Keratinocyte (primary cell): ENCODE data around the gene NPTXR. TPM values are rescaled to one million over a fixed set of nuclear protein-coding genes. Genes with fewer than 3 reads are reported as not detected.

ENCODE experiments used
- DNase-seq: peaks from one replicate; pipeline ENCODE4 v3.0.0-alpha.2; 2011; ENCODE audit warnings: low read depth, missing footprints, low spot score
- FAIRE-seq: peaks from 2 replicates; lab custom pipeline; 2011; peaks lifted over from hg19 to GRCh38; lab: Jason Lieb, UNC
- H2AFZ ChIP-seq: 2 replicates; pipeline ENCODE4 v1.6.0; 2012; ENCODE audit warnings: low read length, control low read depth, inconsistent platforms; ENCODE audit not compliant: control insufficient read depth
- H3K27ac ChIP-seq: 2 replicates; pipeline ENCODE4 v1.5.1; 2011; ENCODE audit warnings: low read length; ENCODE audit not compliant: control insufficient read depth, insufficient read depth
- H3K27me3 ChIP-seq: 3 replicates; pipeline ENCODE4 v1.6.0; 2011; ENCODE audit warnings: low read length; ENCODE audit not compliant: control insufficient read depth, insufficient read depth; ENCODE audit errors: extremely low read depth
- H3K36me3 ChIP-seq, 2 experiments: 2 replicates in 1 of 2; 3 replicates in 1 of 2; pipeline ENCODE4 v1.5.1; 2011; ENCODE audit warnings: low read length in 2 of 2, mild to moderate bottlenecking in 1 of 2; ENCODE audit not compliant: control insufficient read depth in 2 of 2, insufficient read depth in 2 of 2; ENCODE audit errors: extremely low read depth in 1 of 2
- H3K4me1 ChIP-seq: 3 replicates; pipeline ENCODE4 v1.5.1; 2011; ENCODE audit warnings: low read length; ENCODE audit not compliant: control insufficient read depth, insufficient read depth; ENCODE audit errors: extremely low read depth
- H3K4me2 ChIP-seq: 3 replicates; pipeline ENCODE4 v1.6.0; 2011; ENCODE audit warnings: low read depth, low read length; ENCODE audit not compliant: control insufficient read depth, insufficient read depth; ENCODE audit errors: extremely low read depth
- H3K4me3 ChIP-seq, 3 experiments: fragments of 200-600 bp in 1 of 3; sonication (generic) in 1 of 3; 2 replicates in 2 of 3; 3 replicates in 1 of 3; pipeline ENCODE4 v1.5.1; 2011 to 2016; ENCODE audit warnings: low read length in 3 of 3, mild to moderate bottlenecking in 3 of 3, control low read depth in 2 of 3, inconsistent platforms in 1 of 3, low read depth in 1 of 3, mixed read lengths in 1 of 3, mixed run types in 1 of 3, moderate library complexity in 1 of 3; ENCODE audit not compliant: control insufficient read depth in 2 of 3, insufficient read depth in 2 of 3; ENCODE audit errors: extremely low read depth in 1 of 3
- H3K79me2 ChIP-seq: 2 replicates; pipeline ENCODE4 v1.6.0; 2012; ENCODE audit warnings: low read length; ENCODE audit not compliant: control insufficient read depth, insufficient read depth
- H3K9ac ChIP-seq: 3 replicates; pipeline ENCODE4 v1.6.0; 2011; ENCODE audit warnings: low read length; ENCODE audit not compliant: control insufficient read depth, insufficient read depth; ENCODE audit errors: extremely low read depth
- H3K9me1 ChIP-seq: 3 replicates; pipeline ENCODE4 v1.6.0; 2011; ENCODE audit warnings: low read length; ENCODE audit not compliant: control insufficient read depth, insufficient read depth; ENCODE audit errors: extremely low read depth
- H3K9me3 ChIP-seq: 2 replicates; pipeline ENCODE4 v1.5.1; 2012; ENCODE audit warnings: low read depth, low read length; ENCODE audit not compliant: control insufficient read depth
- H4K20me1 ChIP-seq: 3 replicates; pipeline ENCODE4 v1.6.0; 2011; ENCODE audit warnings: low read length; ENCODE audit not compliant: control insufficient read depth, insufficient read depth; ENCODE audit errors: extremely low read depth
- EZH2 ChIP-seq: IDR thresholded peaks from one replicate; pipeline ENCODE4 v1.6.1; 2012; ENCODE audit warnings: inconsistent platforms, mild to moderate bottlenecking, low read length, moderate library complexity
- dilution Hi-C: fragments of 300-500 bp; cut with MboI; formaldehyde crosslinking; loops from one replicate; pipeline ENCODE4 v1.7.0; 2020; ENCODE audit warnings: low sequenced_read_pairs; ENCODE audit not compliant: extremely low pct_ligation_motif_present
- polyA plus RNA-seq, 5 experiments: library from polyadenylated mRNA; depleted of rRNA in 3 of 5; stranded (reverse) in 3 of 5; stranded (forward) in 1 of 5; unstranded in 1 of 5; fragments of >200 nt; gene quantifications; 1 replicate in 1 of 5; 2 replicates in 3 of 5; 3 replicates in 1 of 5; pipeline versions ENCODE4 v1.2.1 to v1.2.3, GENCODE V29; 2011 to 2012; ENCODE audit warnings: missing spikeins in 2 of 5, low read depth in 1 of 5, low replicate concordance in 1 of 5
- TF ChIP-seq, protein P1 (sequence below), 3 experiments: IDR thresholded peaks in 1 of 3; conservative IDR thresholded peaks in 1 of 3; optimal IDR thresholded peaks in 1 of 3; 2 replicates in 2 of 3; 3 replicates in 1 of 3; pipeline versions ENCODE3 to v1.5.1; 2011; ENCODE audit warnings: low read length in 3 of 3, mild to moderate bottlenecking in 3 of 3, moderate library complexity in 2 of 3, control low read depth in 1 of 3, inconsistent platforms in 1 of 3; ENCODE audit not compliant: insufficient read depth in 2 of 3; ENCODE audit errors: extremely low read depth in 1 of 3

The NPTXR gene
- polyA plus RNA-seq, 1 donor (not counting 4 experiments of a cell fraction or from before 2014, with no cell fraction given), result 0.03 TPM

DNA sequence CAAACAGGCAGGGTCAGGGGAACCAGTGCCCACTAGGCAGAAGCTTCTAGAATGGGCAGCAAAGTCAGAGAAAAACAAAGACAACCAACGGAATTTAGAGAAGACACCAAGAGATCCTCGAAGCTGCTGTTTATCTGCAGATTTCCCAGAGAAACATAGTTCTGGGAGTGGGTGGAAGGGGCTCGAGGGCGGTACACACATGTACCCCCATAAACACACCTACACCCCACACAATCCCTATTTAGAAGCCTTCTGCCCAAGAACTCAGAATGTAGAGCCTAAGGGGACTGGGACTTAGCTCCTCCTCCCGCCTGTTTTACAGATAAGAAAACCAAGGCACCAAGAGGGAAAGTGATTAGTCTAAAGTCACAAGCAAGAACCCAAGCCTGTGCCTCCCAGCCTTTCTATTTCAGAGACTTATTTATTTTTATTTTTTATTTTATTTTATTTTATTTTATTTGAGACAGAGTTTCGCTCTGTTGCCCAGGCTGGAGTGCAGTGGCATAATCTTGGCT lies 6.4 kb downstream of the NPTXR start:
- no peak for TF ChIP-seq EZH2
- TF ChIP-seq, protein P1, sequence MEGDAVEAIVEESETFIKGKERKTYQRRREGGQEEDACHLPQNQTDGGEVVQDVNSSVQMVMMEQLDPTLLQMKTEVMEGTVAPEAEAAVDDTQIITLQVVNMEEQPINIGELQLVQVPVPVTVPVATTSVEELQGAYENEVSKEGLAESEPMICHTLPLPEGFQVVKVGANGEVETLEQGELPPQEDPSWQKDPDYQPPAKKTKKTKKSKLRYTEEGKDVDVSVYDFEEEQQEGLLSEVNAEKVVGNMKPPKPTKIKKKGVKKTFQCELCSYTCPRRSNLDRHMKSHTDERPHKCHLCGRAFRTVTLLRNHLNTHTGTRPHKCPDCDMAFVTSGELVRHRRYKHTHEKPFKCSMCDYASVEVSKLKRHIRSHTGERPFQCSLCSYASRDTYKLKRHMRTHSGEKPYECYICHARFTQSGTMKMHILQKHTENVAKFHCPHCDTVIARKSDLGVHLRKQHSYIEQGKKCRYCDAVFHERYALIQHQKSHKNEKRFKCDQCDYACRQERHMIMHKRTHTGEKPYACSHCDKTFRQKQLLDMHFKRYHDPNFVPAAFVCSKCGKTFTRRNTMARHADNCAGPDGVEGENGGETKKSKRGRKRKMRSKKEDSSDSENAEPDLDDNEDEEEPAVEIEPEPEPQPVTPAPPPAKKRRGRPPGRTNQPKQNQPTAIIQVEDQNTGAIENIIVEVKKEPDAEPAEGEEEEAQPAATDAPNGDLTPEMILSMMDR (optimal IDR thresholded peaks at IDR 0.05 in 1 of 3, IDR thresholded peaks at IDR 0.05 in 1 of 3, conservative IDR thresholded peaks at IDR 0.05 in 1 of 3; ENCODE audit: extremely low read depth in 1 of 3, insufficient read depth in 2 of 3, low read length in 3 of 3), result no peak
- Histone ChIP-seq H3K4me2 (no peak overlapping the region), H3K4me3 (no peak overlapping the region), H3K9me1 (no peaks in the 10 kb centered on the region), H4K20me1 (peaks cover 6% of the 10 kb centered on the region), H3K4me1 (peaks cover 3% of the 10 kb centered on the region), H3K27ac (no peak overlapping the region), H3K9ac (no peak overlapping the region), H3K9me3 (no peaks in the 10 kb centered on the region), H3K36me3 (no peaks in the 10 kb centered on the region), H3K27me3 (peaks cover 38% of the 10 kb centered on the region), H3K79me2 (no peaks in the 10 kb centered on the region), H2AFZ (no peak overlapping the region)
- DNase-seq, result no peak
- dilution Hi-C loops, result no loop called here
- no peak for FAIRE-seq

DNA sequence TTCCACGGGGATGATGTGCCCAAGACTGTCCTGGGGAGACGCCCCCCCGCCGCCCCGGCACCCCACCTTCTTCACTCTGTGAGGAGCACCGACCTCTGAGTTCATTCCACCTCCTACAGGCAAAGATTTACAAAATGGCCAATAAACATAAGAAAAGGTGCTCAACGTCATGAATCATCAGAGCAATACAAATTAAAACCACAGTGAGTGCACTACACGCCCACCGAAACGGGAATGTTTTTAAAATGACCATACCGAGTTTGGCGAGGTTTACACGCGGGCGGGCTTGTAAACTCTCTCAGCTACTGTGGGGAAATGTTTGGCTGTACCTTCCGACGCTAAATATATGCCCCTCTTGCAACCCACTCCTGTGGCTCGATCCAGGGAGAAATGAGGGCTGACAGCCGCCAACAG lies 7.9 kb downstream of the NPTXR start:
- no peak overlapping the region for H3K4me2 ChIP-seq
- no peaks in the 10 kb centered on the region for H3K9me1 ChIP-seq
- H3K27ac ChIP-seq, result no peak overlapping the region

More for the DNA sequence above, 7.9 kb downstream of the NPTXR start:
- dilution Hi-C loops, result no loop called here
- Histone ChIP-seq H3K9ac (no peak overlapping the region), H3K4me3 (no peak overlapping the region), H3K36me3 (no peaks in the 10 kb centered on the region), H3K9me3 (no peaks in the 10 kb centered on the region), H3K79me2 (no peaks in the 10 kb centered on the region), H2AFZ (no peak overlapping the region), H3K27me3 (peaks cover 22% of the 10 kb centered on the region), H4K20me1 (peaks cover 3% of the 10 kb centered on the region), H3K4me1 (no peaks in the 10 kb centered on the region)
- FAIRE-seq (no peak), DNase-seq (no peak)
- TF ChIP-seq, protein P1 (optimal IDR thresholded peaks at IDR 0.05 in 1 of 3, IDR thresholded peaks at IDR 0.05 in 1 of 3, conservative IDR thresholded peaks at IDR 0.05 in 1 of 3; ENCODE audit: extremely low read depth in 1 of 3, insufficient read depth in 2 of 3, low read length in 3 of 3), result no peak
- TF ChIP-seq EZH2, result no peak
